Fibroblast of lung (primary cell): ENCODE results near the gene CTNNA2. TPM values are rescaled to one million over a fixed set of nuclear protein-coding genes. Genes with fewer than 3 reads are reported as not detected.

Source experiments
- DNase-seq, 2 donors: peaks; one replicate each; pipeline versions ENCODE4 v3.0.0 to v3.0.0-alpha.2; 2010; ENCODE audit warnings: low read depth in 2 of 2
- H2AFZ ChIP-seq: 2 replicates; pipeline ENCODE4 v1.5.1; 2012; ENCODE audit warnings: low read length, control low read depth, inconsistent platforms
- H3K27ac ChIP-seq: 2 replicates; pipeline ENCODE4 v1.5.1; 2011; ENCODE audit warnings: low read length, control low read depth; ENCODE audit not compliant: insufficient read depth
- H3K27me3 ChIP-seq: 2 replicates; pipeline ENCODE4 v1.5.1; 2011; ENCODE audit warnings: mild to moderate bottlenecking, low read length; ENCODE audit not compliant: control insufficient read depth, insufficient read depth
- H3K36me3 ChIP-seq: 2 replicates; pipeline ENCODE4 v1.5.1; 2011; ENCODE audit warnings: low read length; ENCODE audit not compliant: control insufficient read depth, insufficient read depth
- H3K4me1 ChIP-seq: 2 replicates; pipeline ENCODE4 v1.5.1; 2011; ENCODE audit warnings: low read length; ENCODE audit not compliant: control insufficient read depth, insufficient read depth; ENCODE audit errors: extremely low read depth
- H3K4me2 ChIP-seq: 2 replicates; pipeline ENCODE4 v1.5.1; 2011; ENCODE audit warnings: low read length, control low read depth; ENCODE audit not compliant: insufficient read depth; ENCODE audit errors: extremely low read depth
- H3K4me3 ChIP-seq, 4 experiments: fragments of 200-600 bp in 1 of 4; sonication (generic) in 1 of 4; replicated peaks in 1 of 4; 2 replicates each; pipeline ENCODE4 v1.5.1; 2011 to 2016; ENCODE audit warnings: low read length in 4 of 4, low read depth in 3 of 4, mild to moderate bottlenecking in 3 of 4, control low read depth in 2 of 4, inconsistent platforms in 1 of 4, mixed read lengths in 1 of 4; ENCODE audit not compliant: insufficient read depth in 1 of 4; ENCODE audit errors: control extremely low read depth in 1 of 4
- H3K79me2 ChIP-seq: 2 replicates; pipeline ENCODE4 v1.5.1; 2012; ENCODE audit warnings: mild to moderate bottlenecking, low read length, inconsistent platforms; ENCODE audit not compliant: control insufficient read depth, insufficient read depth
- H3K9ac ChIP-seq: 2 replicates; pipeline ENCODE4 v1.5.1; 2011; ENCODE audit warnings: mild to moderate bottlenecking, low read length, control low read depth; ENCODE audit not compliant: insufficient read depth
- H3K9me3 ChIP-seq: 2 replicates; pipeline ENCODE4 v1.5.1; 2012; ENCODE audit warnings: low read depth, low read length; ENCODE audit not compliant: control insufficient read depth, insufficient read depth
- H4K20me1 ChIP-seq: 2 replicates; pipeline ENCODE4 v1.5.1; 2011; ENCODE audit warnings: low read length; ENCODE audit not compliant: control insufficient read depth, insufficient read depth; ENCODE audit errors: extremely low read depth
- EZH2 ChIP-seq: IDR thresholded peaks from 2 replicates; pipeline ENCODE4 v1.5.1; 2012; ENCODE audit warnings: low read length, control low read depth, mild to moderate bottlenecking; ENCODE audit errors: missing control alignments
- polyA plus RNA-seq, 2 donors: library from polyadenylated mRNA; depleted of rRNA in 1 of 2; stranded (reverse) in 1 of 2; unstranded in 1 of 2; fragments of >200 nt; gene quantifications; 2 replicates each; pipeline ENCODE4 v1.2.1, GENCODE V29; 2011 to 2012; ENCODE audit warnings: missing spikeins in 1 of 2
- total RNA-seq: library from RNA; depleted of rRNA; stranded (reverse); fragments of >200 nt; gene quantifications from 2 replicates; pipeline ENCODE4 v1.2.1, GENCODE V29; 2014
- TF ChIP-seq, protein P1 (sequence below), 2 donors: IDR thresholded peaks in 1 of 2; conservative IDR thresholded peaks in 1 of 2; 1 replicate in 1 of 2; 2 replicates in 1 of 2; pipeline ENCODE4 v1.5.1; 2011 to 2012; ENCODE audit warnings: low read length in 2 of 2, control low read depth in 1 of 2, inconsistent platforms in 1 of 2, low read depth in 1 of 2, mild to moderate bottlenecking in 1 of 2

CTNNA2 gene
- total and polyA plus RNA-seq, 2 donors (not counting 1 experiment from before 2014, with no cell fraction given): not detected

DNA sequence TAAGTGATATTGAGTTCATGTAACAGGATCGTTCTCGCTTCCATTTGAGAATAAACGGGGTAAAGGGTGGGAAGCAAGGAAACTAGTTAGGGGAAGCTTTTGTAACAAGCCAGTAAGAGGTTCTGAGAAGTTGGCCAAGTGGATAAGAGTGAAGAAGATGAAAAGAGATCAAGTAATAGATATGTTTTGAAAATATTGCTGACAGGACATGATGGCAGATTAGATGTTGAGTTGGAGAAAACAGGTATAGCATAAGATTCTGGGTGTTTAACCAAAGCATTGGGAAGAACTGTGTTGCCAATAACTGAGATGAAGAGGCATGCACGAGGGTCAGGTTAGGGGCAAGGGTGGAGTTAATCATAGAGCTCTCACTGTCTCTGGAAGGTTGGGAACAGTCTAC is 1121.7 kb downstream of the CTNNA2 start:
- H3K27ac ChIP-seq: no peak overlapping the region
- no peak for TF ChIP-seq EZH2
- TF ChIP-seq, protein P1, sequence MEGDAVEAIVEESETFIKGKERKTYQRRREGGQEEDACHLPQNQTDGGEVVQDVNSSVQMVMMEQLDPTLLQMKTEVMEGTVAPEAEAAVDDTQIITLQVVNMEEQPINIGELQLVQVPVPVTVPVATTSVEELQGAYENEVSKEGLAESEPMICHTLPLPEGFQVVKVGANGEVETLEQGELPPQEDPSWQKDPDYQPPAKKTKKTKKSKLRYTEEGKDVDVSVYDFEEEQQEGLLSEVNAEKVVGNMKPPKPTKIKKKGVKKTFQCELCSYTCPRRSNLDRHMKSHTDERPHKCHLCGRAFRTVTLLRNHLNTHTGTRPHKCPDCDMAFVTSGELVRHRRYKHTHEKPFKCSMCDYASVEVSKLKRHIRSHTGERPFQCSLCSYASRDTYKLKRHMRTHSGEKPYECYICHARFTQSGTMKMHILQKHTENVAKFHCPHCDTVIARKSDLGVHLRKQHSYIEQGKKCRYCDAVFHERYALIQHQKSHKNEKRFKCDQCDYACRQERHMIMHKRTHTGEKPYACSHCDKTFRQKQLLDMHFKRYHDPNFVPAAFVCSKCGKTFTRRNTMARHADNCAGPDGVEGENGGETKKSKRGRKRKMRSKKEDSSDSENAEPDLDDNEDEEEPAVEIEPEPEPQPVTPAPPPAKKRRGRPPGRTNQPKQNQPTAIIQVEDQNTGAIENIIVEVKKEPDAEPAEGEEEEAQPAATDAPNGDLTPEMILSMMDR (conservative IDR thresholded peaks at IDR 0.05 in 1 of 2, IDR thresholded peaks at IDR 0.05 in 1 of 2; ENCODE audit: low read depth in 1 of 2, low read length in 2 of 2): no peak
- no peaks in the 10 kb centered on the region for H4K20me1 ChIP-seq
- H3K4me1 ChIP-seq: no peaks in the 10 kb centered on the region
- H3K4me3 ChIP-seq: no peak overlapping the region
- H3K27me3 ChIP-seq: no peaks in the 10 kb centered on the region
- H3K79me2 ChIP-seq: no peaks in the 10 kb centered on the region
- H3K36me3 ChIP-seq: no peaks in the 10 kb centered on the region
- no peak overlapping the region for H3K9ac ChIP-seq
- no peak overlapping the region for H3K4me2 ChIP-seq
- no peak overlapping the region for H2AFZ ChIP-seq
- H3K9me3 ChIP-seq: no peaks in the 10 kb centered on the region
- DNase-seq: no peak

DNA sequence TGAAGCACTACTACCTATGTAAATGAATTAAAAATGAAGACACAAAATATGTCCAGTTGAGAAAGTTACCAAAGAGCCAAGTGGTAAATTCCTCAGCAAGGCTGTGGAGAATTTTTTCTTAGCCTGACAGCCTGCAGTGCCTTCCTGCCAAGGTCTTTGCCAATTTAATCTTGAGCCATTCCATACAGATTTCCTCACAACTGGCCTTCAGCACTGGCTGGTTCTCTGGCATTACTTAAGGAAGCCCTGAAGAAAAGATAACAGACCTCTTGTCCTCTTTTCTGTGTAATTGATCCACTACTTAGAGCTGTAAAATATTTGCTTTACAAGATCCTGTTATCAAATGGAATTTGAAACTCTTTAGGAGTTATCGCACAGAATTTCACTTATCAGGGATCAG is 1125.9 kb downstream of the CTNNA2 start:
- Histone ChIP-seq H3K79me2 (no peaks in the 10 kb centered on the region), H3K4me1 (no peaks in the 10 kb centered on the region), H3K27ac (no peak overlapping the region), H3K27me3 (no peaks in the 10 kb centered on the region), H3K4me2 (no peak overlapping the region), H3K36me3 (no peaks in the 10 kb centered on the region), H4K20me1 (no peaks in the 10 kb centered on the region), H3K4me3 (no peak overlapping the region), H3K9me3 (no peaks in the 10 kb centered on the region), H3K9ac (no peak overlapping the region), H2AFZ (no peak overlapping the region)
- TF ChIP-seq, protein P1 (conservative IDR thresholded peaks at IDR 0.05 in 1 of 2, IDR thresholded peaks at IDR 0.05 in 1 of 2; ENCODE audit: low read depth in 1 of 2, low read length in 2 of 2): no peak
- TF ChIP-seq EZH2: no peak
- DNase-seq: no peak

DNA sequence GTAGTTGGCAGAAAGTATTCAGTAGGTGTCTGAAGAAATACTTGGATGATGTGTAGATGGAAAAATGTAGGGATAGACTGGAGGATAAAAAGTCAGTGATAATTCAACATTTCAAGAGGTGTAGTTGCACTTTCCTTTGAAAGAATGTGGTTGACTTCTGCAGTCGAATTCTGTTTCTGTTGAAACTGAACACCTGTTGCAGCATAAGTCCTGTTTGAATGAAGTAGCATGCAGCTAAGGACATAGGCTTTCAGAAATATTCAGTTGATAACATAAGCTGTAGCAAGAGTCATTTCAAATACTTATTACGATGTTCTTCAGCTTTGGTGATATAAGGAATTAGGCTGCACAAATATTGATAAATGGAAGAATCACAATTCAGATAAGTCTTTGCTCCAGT is 1129.6 kb downstream of the CTNNA2 start:
- DNase-seq: no peak
- no peaks in the 10 kb centered on the region for H3K79me2 ChIP-seq
- H3K27ac ChIP-seq: no peak overlapping the region
- H3K4me2 ChIP-seq: no peak overlapping the region
- H3K9ac ChIP-seq: no peak overlapping the region
- TF ChIP-seq, protein P1 (conservative IDR thresholded peaks at IDR 0.05 in 1 of 2, IDR thresholded peaks at IDR 0.05 in 1 of 2; ENCODE audit: low read depth in 1 of 2, low read length in 2 of 2): no peak
- TF ChIP-seq EZH2: no peak
- no peak overlapping the region for H2AFZ ChIP-seq
- H3K9me3 ChIP-seq: no peaks in the 10 kb centered on the region
- H3K36me3 ChIP-seq: no peaks in the 10 kb centered on the region
- H3K4me1 ChIP-seq: no peaks in the 10 kb centered on the region
- H3K27me3 ChIP-seq: no peaks in the 10 kb centered on the region
- no peaks in the 10 kb centered on the region for H4K20me1 ChIP-seq
- H3K4me3 ChIP-seq: no peak overlapping the region
